Fibroblast of the aortic adventitia (primary cell): ENCODE data around the gene EPB42. TPM values are rescaled to one million over a fixed set of nuclear protein-coding genes. Genes with fewer than 3 reads are reported as not detected.
A peak's percentile ranks its signal among the peaks of the same experiment; 100 is the strongest.
"Not testable (repeated sequence)": the region's sequence is repeated elsewhere in the genome, so short reads cannot be mapped to it uniquely, and the experiment has no call there.

ENCODE experiments used
- DNase-seq: peaks from one replicate; pipeline ENCODE4 v3.0.0-alpha.2; 2010; ENCODE audit warnings: low read depth
- H3K4me3 ChIP-seq: 2 replicates; pipeline ENCODE4 v1.5.1; 2011; ENCODE audit warnings: low read depth, mild to moderate bottlenecking, control low read depth, low read length, moderate library complexity
- CTCF ChIP-seq: IDR thresholded peaks from 2 replicates; pipeline ENCODE4 v1.5.1; 2011; ENCODE audit warnings: mild to moderate bottlenecking, low read length, control low read depth, inconsistent platforms; ENCODE audit not compliant: insufficient read depth
- total RNA-seq: library from RNA; depleted of rRNA; stranded (reverse); fragments of >200 nt; gene quantifications from 2 replicates; pipeline ENCODE4 v1.2.3, GENCODE V29; 2012; ENCODE audit warnings: low replicate concordance

The EPB42 gene
- total RNA-seq, 1 donor: not detected

GRCh38 chr15:43186003-43186353, 34.8 kb downstream of the EPB42 start:
- H3K4me3 ChIP-seq: peak overlapping the region; percentile 74
- TF ChIP-seq CTCF: no peak
- no peak for DNase-seq

GRCh38 chr15:43185157-43186002, 35.4 kb downstream of the EPB42 start, which contains the start of gene CCNDBP1:
CCNDBP1 (plus strand) TSS chr15:43185403; CDS start chr15:43185499, 96 bp downstream.
- TF ChIP-seq CTCF: peak; percentile 44
- H3K4me3 ChIP-seq: peak within 1 kb of the TSS; percentile 74
- DNase-seq: peak; percentile 66

GRCh38 chr15:43184407-43185124, 36.3 kb downstream of the EPB42 start:
- H3K4me3 ChIP-seq: peak overlapping the region; percentile 74
- TF ChIP-seq CTCF: no peak
- no peak for DNase-seq

- no peak overlapping the region for H3K4me3 ChIP-seq
- no peak for DNase-seq
- TF ChIP-seq CTCF: no peak
Measured at GRCh38 chr15:43183270-43183669, 37.5 kb downstream of the EPB42 start.

- DNase-seq, H3K4me3 ChIP-seq: not testable (repeated sequence)
Measured at GRCh38 chr15:43177147-43177546, 43.7 kb downstream of the EPB42 start.

- H3K4me3 ChIP-seq, DNase-seq: not testable (repeated sequence)
Measured at GRCh38 chr15:43175656-43176309, 45.0 kb downstream of the EPB42 start.

GRCh38 chr15:43169888-43170287, 50.9 kb downstream of the EPB42 start:
- TF ChIP-seq CTCF: no peak
- no peak for DNase-seq
- no peak overlapping the region for H3K4me3 ChIP-seq
